ENCODE results near the gene KDM6B. TPM values are rescaled to one million over a fixed set of nuclear protein-coding genes. Genes with fewer than 3 reads are reported as not detected.

The KDM6B gene
- total and polyA plus RNA-seq, 5 donors from 2014 or later, result 0.30 to 255 (median 0.53) TPM

DNA sequence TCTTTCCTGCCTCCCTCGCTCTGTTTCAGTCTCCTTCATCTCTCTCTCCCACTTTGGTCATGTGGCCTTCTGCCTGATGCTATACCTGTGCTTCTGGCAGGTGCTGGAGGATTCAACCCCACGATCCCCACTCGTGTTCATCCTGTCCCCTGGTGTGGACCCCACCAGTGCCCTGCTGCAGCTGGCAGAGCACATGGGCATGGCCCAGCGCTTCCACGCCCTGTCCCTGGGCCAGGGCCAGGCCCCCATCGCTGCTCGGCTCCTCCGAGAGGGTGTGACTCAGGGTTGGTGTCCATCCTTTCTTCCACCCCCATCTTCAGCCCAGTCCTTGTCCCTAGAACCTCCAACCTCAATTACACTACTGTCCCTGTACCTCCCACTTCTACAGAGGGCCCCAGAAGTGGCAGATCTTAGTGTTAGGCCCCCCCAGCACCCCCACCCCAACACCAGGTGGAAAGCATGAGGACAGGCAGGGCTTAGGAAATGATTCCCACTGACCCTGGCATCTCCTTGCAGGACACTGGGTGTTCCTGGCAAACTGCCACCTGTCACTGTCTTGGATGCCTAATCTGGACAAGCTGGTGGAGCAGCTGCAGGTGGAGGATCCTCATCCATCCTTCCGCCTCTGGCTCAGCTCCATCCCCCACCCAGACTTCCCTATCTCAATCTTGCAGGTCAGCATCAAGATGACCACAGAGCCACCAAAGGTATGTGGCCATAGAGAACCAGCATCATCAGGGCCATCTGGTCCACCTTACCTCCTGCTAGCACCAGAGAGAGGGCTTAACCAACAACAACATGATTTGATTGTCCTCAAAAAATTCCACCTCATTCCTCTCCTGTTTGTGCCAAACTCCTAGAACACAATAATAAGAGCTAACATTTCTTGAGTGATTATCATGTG, 9.7 kb upstream of the KDM6B start:
- H3K4me1 Mint-ChIP-seq, result peaks cover 0 to 5% (median under 1%) of the 10 kb centered on the region in 4 donors
- H3K9me3 ChIP-seq (ENCODE audit: control insufficient read depth in 2 of 2, low read length in 2 of 2), result no peaks in the 10 kb centered on the region
- peaks cover 0 to 1% (median 0%) of the 10 kb centered on the region in 7 donors for H3K9me3 Mint-ChIP-seq
- H3K36me3 Mint-ChIP-seq, result no peaks in the 10 kb centered on the region
- H3K27me3 Mint-ChIP-seq, result peaks cover 29% of the 10 kb centered on the region
- no peaks in the 10 kb centered on the region for H3K36me3 ChIP-seq (ENCODE audit: control insufficient read depth, insufficient read depth, low read length)
- H3K4me1 ChIP-seq (ENCODE audit: control insufficient read depth, insufficient read depth, low read length, poor library complexity, severe bottlenecking), result no peaks in the 10 kb centered on the region
- no peaks in the 10 kb centered on the region for H3K27me3 ChIP-seq (ENCODE audit: control insufficient read depth, insufficient read depth, low read length)
- H3K4me3 Mint-ChIP-seq, result no peak overlapping the region
- ATAC-seq (ENCODE audit: low read depth in 2 of 2) (no peak), DNase-seq (no peak)
- no peak overlapping the region for H3K4me3 ChIP-seq (ENCODE audit: low read depth, low read length)
- no peak overlapping the region for H3K27ac ChIP-seq (ENCODE audit: insufficient read depth, low read length, poor library complexity, severe bottlenecking)
- H3K27ac Mint-ChIP-seq, result no peak overlapping the region

- H3K9me3 ChIP-seq (ENCODE audit: control insufficient read depth in 2 of 2, low read length in 2 of 2), result no peaks in the 10 kb centered on the region
- H3K27ac Mint-ChIP-seq, result no peak overlapping the region
- H3K27me3 ChIP-seq (ENCODE audit: control insufficient read depth, insufficient read depth, low read length), result no peaks in the 10 kb centered on the region
- peaks cover 33% of the 10 kb centered on the region for H3K27me3 Mint-ChIP-seq
- peak overlapping the region in 1 of 4 donors; percentile 4 for H3K4me3 Mint-ChIP-seq
- no peak for DNase-seq
- H3K36me3 Mint-ChIP-seq, result no peaks in the 10 kb centered on the region
- H3K9me3 Mint-ChIP-seq, result peaks cover 0 to 1% (median 0%) of the 10 kb centered on the region in 7 donors
- no peaks in the 10 kb centered on the region for H3K4me1 ChIP-seq (ENCODE audit: control insufficient read depth, insufficient read depth, low read length, poor library complexity, severe bottlenecking)
- no peaks in the 10 kb centered on the region for H3K36me3 ChIP-seq (ENCODE audit: control insufficient read depth, insufficient read depth, low read length)
- H3K4me1 Mint-ChIP-seq, result peaks cover 0 to 5% (median 2%) of the 10 kb centered on the region in 4 donors
- H3K27ac ChIP-seq (ENCODE audit: insufficient read depth, low read length, poor library complexity, severe bottlenecking), result no peak overlapping the region
- H3K4me3 ChIP-seq (ENCODE audit: low read depth, low read length), result no peak overlapping the region
- ATAC-seq (ENCODE audit: low read depth in 2 of 2), result no peak
These were observed 8.6 kb upstream of the KDM6B start for GRCh38 chr17:7825206-7825990.

- no peak for ATAC-seq (ENCODE audit: low read depth in 2 of 2)
- H3K36me3 Mint-ChIP-seq, result no peaks in the 10 kb centered on the region
- Histone ChIP-seq H3K9me3 (ENCODE audit: control insufficient read depth in 2 of 2, low read length in 2 of 2) (no peaks in the 10 kb centered on the region), H3K4me1 (ENCODE audit: control insufficient read depth, insufficient read depth, low read length, poor library complexity, severe bottlenecking) (peaks cover 16% of the 10 kb centered on the region), H3K27ac (ENCODE audit: insufficient read depth, low read length, poor library complexity, severe bottlenecking) (no peak overlapping the region), H3K36me3 (ENCODE audit: control insufficient read depth, insufficient read depth, low read length) (no peaks in the 10 kb centered on the region), H3K4me3 (ENCODE audit: low read depth, low read length) (no peak overlapping the region), H3K27me3 (ENCODE audit: control insufficient read depth, insufficient read depth, low read length) (no peaks in the 10 kb centered on the region)
- H3K4me3 Mint-ChIP-seq, result peak overlapping the region in 1 of 4 donors; percentile 37
- H3K27ac Mint-ChIP-seq, result no peak overlapping the region
- DNase-seq, result no peak
- H3K9me3 Mint-ChIP-seq, result peaks cover 0 to 1% (median 0%) of the 10 kb centered on the region in 7 donors
- H3K4me1 Mint-ChIP-seq, result peaks cover 0 to 9% (median 8%) of the 10 kb centered on the region in 4 donors
- peaks cover 34% of the 10 kb centered on the region for H3K27me3 Mint-ChIP-seq
These were observed 3.4 kb upstream of the KDM6B start for GRCh38 chr17:7830616-7831015.

DNA sequence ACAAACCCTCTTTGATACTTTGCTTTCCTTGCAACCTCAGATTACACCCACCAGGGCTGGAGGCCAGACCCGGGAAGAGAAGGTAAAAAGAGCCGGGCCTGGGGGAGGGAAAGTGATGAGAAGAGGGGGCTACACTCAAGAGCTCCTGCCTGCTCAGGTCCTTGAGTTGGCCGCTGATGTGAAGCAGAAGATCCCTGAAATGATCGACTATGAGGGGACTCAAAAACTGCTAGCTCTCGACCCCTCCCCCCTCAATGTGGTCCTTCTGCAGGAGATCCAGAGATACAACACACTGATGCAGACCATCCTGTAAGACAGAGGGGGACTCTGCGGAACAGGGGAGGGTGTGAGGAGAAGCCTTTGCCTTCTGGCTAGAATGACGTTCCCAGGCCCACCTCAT, 2.8 kb upstream of the KDM6B start:
- DNase-seq, result no peak
- H3K4me3 Mint-ChIP-seq, result peak overlapping the region in 2 of 4 donors; percentile 37 to 58
- H3K27ac Mint-ChIP-seq, result no peak overlapping the region

DNA sequence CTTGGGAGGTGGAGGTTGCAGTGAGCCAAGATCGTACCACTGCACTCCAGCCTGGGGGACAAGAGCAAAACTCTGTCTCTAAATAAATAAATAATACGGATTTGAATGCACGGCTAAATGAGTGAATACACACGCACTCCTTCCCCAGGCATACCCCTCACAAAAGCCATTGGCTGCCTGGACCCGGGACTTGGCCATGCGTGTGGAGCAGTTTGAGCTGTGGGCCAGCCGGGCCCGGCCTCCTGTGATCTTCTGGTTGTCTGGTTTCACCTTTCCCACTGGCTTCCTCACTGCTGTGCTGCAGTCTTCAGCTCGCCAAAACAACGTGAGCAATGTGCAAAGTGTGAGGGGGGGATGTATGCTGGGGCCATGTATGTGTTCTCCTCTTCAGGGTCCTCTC, 1.6 kb upstream of the KDM6B start:
- peaks cover 0 to 1% (median 0%) of the 10 kb centered on the region in 7 donors for H3K9me3 Mint-ChIP-seq
- DNase-seq (no peak), ATAC-seq (ENCODE audit: low read depth in 2 of 2) (no peak)
- Histone ChIP-seq H3K27me3 (ENCODE audit: control insufficient read depth, insufficient read depth, low read length) (no peaks in the 10 kb centered on the region), H3K9me3 (ENCODE audit: control insufficient read depth in 2 of 2, low read length in 2 of 2) (no peaks in the 10 kb centered on the region), H3K36me3 (ENCODE audit: control insufficient read depth, insufficient read depth, low read length) (no peaks in the 10 kb centered on the region), H3K4me3 (ENCODE audit: low read depth, low read length) (no peak overlapping the region), H3K4me1 (ENCODE audit: control insufficient read depth, insufficient read depth, low read length, poor library complexity, severe bottlenecking) (peaks cover 34% of the 10 kb centered on the region), H3K27ac (ENCODE audit: insufficient read depth, low read length, poor library complexity, severe bottlenecking) (no peak overlapping the region)
- H3K27ac Mint-ChIP-seq, result peak overlapping the region in 1 of 3 donors; percentile 20
- peaks cover 26% of the 10 kb centered on the region for H3K27me3 Mint-ChIP-seq
- no peaks in the 10 kb centered on the region for H3K36me3 Mint-ChIP-seq
- H3K4me1 Mint-ChIP-seq, result peaks cover 2 to 24% (median 16%) of the 10 kb centered on the region in 4 donors
- H3K4me3 Mint-ChIP-seq, result peak overlapping the region; percentile 29 to 95 (median 64)

More for the DNA sequence above, 2.8 kb upstream of the KDM6B start:
- Mint-ChIP-seq H3K36me3 (no peaks in the 10 kb centered on the region), H3K9me3 (peaks cover 0 to 1% (median 0%) of the 10 kb centered on the region in 7 donors), H3K4me1 (peaks cover 0 to 12% (median 9%) of the 10 kb centered on the region in 4 donors), H3K27me3 (peaks cover 34% of the 10 kb centered on the region)
- Histone ChIP-seq H3K4me1 (ENCODE audit: control insufficient read depth, insufficient read depth, low read length, poor library complexity, severe bottlenecking) (peaks cover 22% of the 10 kb centered on the region), H3K36me3 (ENCODE audit: control insufficient read depth, insufficient read depth, low read length) (no peaks in the 10 kb centered on the region), H3K27me3 (ENCODE audit: control insufficient read depth, insufficient read depth, low read length) (no peaks in the 10 kb centered on the region), H3K27ac (ENCODE audit: insufficient read depth, low read length, poor library complexity, severe bottlenecking) (no peak overlapping the region), H3K4me3 (ENCODE audit: low read depth, low read length) (no peak overlapping the region), H3K9me3 (ENCODE audit: control insufficient read depth in 2 of 2, low read length in 2 of 2) (no peaks in the 10 kb centered on the region)
- ATAC-seq (ENCODE audit: low read depth in 2 of 2), result no peak

GRCh38 chr17:7833011-7833794, 814 bp upstream of the KDM6B start:
- ATAC-seq (ENCODE audit: low read depth in 2 of 2) (no peak), DNase-seq (no peak)
- no peaks in the 10 kb centered on the region for H3K9me3 ChIP-seq (ENCODE audit: control insufficient read depth in 2 of 2, low read length in 2 of 2)
- Mint-ChIP-seq H3K9me3 (peaks cover 0 to 1% (median 0%) of the 10 kb centered on the region in 7 donors), H3K4me1 (peaks cover 5 to 29% (median 20%) of the 10 kb centered on the region in 4 donors), H3K27me3 (peaks cover 19% of the 10 kb centered on the region), H3K4me3 (peak overlapping the region; percentile 95 to 99 (median 98)), H3K36me3 (no peaks in the 10 kb centered on the region), H3K27ac (peak overlapping the region; percentile 87 to 100 (median 96))
- no peaks in the 10 kb centered on the region for H3K27me3 ChIP-seq (ENCODE audit: control insufficient read depth, insufficient read depth, low read length)
- no peaks in the 10 kb centered on the region for H3K36me3 ChIP-seq (ENCODE audit: control insufficient read depth, insufficient read depth, low read length)
- peaks cover 40% of the 10 kb centered on the region for H3K4me1 ChIP-seq (ENCODE audit: control insufficient read depth, insufficient read depth, low read length, poor library complexity, severe bottlenecking)
- peak overlapping the region; percentile 100 for H3K27ac ChIP-seq (ENCODE audit: insufficient read depth, low read length, poor library complexity, severe bottlenecking)
- H3K4me3 ChIP-seq (ENCODE audit: low read depth, low read length), result peak overlapping the region; percentile 50

DNA sequence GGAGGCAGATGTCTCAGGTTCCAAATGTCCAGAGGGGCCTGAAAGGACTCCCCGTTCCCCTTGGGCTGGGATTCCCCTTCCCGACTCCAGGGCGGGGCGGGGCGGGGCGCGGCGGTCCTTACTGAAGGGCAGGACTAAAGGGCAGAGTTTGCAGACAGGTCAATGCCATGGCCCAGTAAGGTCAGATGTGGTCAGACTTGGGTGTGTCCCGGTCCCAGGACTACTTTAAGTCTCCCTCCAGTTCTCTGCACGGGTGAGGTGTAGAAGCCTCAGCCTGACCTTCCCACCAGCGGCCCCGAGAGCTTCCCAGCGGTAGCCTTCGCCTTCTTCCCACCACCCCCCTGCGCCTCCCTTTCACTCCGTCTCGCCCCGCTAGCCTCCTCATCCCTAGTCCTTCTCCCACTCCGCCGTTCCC, 532 bp downstream of the KDM6B start:
- H3K4me1 ChIP-seq (ENCODE audit: control insufficient read depth, insufficient read depth, low read length, poor library complexity, severe bottlenecking), result peaks cover 52% of the 10 kb centered on the region

More for the DNA sequence above, 532 bp downstream of the KDM6B start:
- ATAC-seq (ENCODE audit: low read depth in 2 of 2) (peak in 1 of 2 donors; percentile 2), DNase-seq (peak in 1 of 3 donors; percentile 73)
- peak overlapping the region; percentile 86 for H3K4me3 ChIP-seq (ENCODE audit: low read depth, low read length)
- no peaks in the 10 kb centered on the region for H3K9me3 ChIP-seq (ENCODE audit: control insufficient read depth in 2 of 2, low read length in 2 of 2)
- Mint-ChIP-seq H3K4me1 (peaks cover 5 to 42% (median 30%) of the 10 kb centered on the region in 4 donors), H3K9me3 (peaks cover 0 to 1% (median 0%) of the 10 kb centered on the region in 7 donors), H3K36me3 (no peaks in the 10 kb centered on the region), H3K4me3 (peak overlapping the region; percentile 94 to 99 (median 96)), H3K27me3 (peaks cover 19% of the 10 kb centered on the region), H3K27ac (peak overlapping the region; percentile 89 to 100 (median 99))
- H3K27ac ChIP-seq (ENCODE audit: insufficient read depth, low read length, poor library complexity, severe bottlenecking), result peak overlapping the region; percentile 100
- H3K36me3 ChIP-seq (ENCODE audit: control insufficient read depth, insufficient read depth, low read length), result no peaks in the 10 kb centered on the region
- no peaks in the 10 kb centered on the region for H3K27me3 ChIP-seq (ENCODE audit: control insufficient read depth, insufficient read depth, low read length)

All from CD4-positive, CD25-positive, alpha-beta regulatory T cell (primary cell).